IPS DF 4.7 (cell line): ENCODE results near the gene DYNC2H1.
"Not testable (repeated sequence)": the region's sequence is repeated elsewhere in the genome, so short reads cannot be mapped to it uniquely, and the experiment has no call there.

Experiments used
- DNase-seq: peaks from one replicate; pipeline ENCODE4 v3.0.0-alpha.2; 2013; ENCODE audit warnings: low spot score; ENCODE audit errors: extremely low read depth

DYNC2H1 gene

GRCh38 chr11:103364687-103365086, 255.5 kb downstream of the DYNC2H1 start:
- DNase-seq = no peak

- no peak for DNase-seq
These were observed 258.4 kb downstream of the DYNC2H1 start for GRCh38 chr11:103367650-103368049.

- DNase-seq = no peak
These were observed 258.9 kb downstream of the DYNC2H1 start for GRCh38 chr11:103368145-103368544.

- no peak for DNase-seq
These were observed 260.9 kb downstream of the DYNC2H1 start for GRCh38 chr11:103370076-103370475.

- no peak for DNase-seq
These were observed 263.7 kb downstream of the DYNC2H1 start for GRCh38 chr11:103372906-103373305.

GRCh38 chr11:103374227-103374626, 265.0 kb downstream of the DYNC2H1 start:
- not testable (repeated sequence) for DNase-seq

- no peak for DNase-seq
These were observed 269.7 kb downstream of the DYNC2H1 start for GRCh38 chr11:103378931-103379330.

- no peak for DNase-seq
These were observed 270.8 kb downstream of the DYNC2H1 start for GRCh38 chr11:103380031-103380430.

- DNase-seq = no peak
These were observed 275.4 kb downstream of the DYNC2H1 start for GRCh38 chr11:103384652-103385051.

- DNase-seq = no peak
These were observed 286.4 kb downstream of the DYNC2H1 start for GRCh38 chr11:103395612-103396011.

- DNase-seq = no peak
These were observed 287.0 kb downstream of the DYNC2H1 start for GRCh38 chr11:103396237-103396636.

GRCh38 chr11:103397369-103397768, 288.1 kb downstream of the DYNC2H1 start:
- DNase-seq = no peak

- no peak for DNase-seq
These were observed 289.6 kb downstream of the DYNC2H1 start for GRCh38 chr11:103398829-103399228.

GRCh38 chr11:103406357-103406756, 297.1 kb downstream of the DYNC2H1 start:
- no peak for DNase-seq

- no peak for DNase-seq
These were observed 298.4 kb downstream of the DYNC2H1 start for GRCh38 chr11:103407641-103408040.

GRCh38 chr11:103413266-103413888, 304.2 kb downstream of the DYNC2H1 start:
- no peak for DNase-seq

GRCh38 chr11:103418014-103418413, 308.8 kb downstream of the DYNC2H1 start:
- no peak for DNase-seq

- DNase-seq = no peak
These were observed 311.4 kb downstream of the DYNC2H1 start for GRCh38 chr11:103420593-103420992.

- no peak for DNase-seq
These were observed 324.3 kb downstream of the DYNC2H1 start for GRCh38 chr11:103433386-103434072.

GRCh38 chr11:103434073-103434411, 324.8 kb downstream of the DYNC2H1 start:
- DNase-seq = no peak

GRCh38 chr11:103436131-103436770, 327.0 kb downstream of the DYNC2H1 start:
- DNase-seq = no peak

GRCh38 chr11:103441021-103441420, 331.8 kb downstream of the DYNC2H1 start:
- DNase-seq = no peak

GRCh38 chr11:103448966-103449365, 339.7 kb downstream of the DYNC2H1 start:
- no peak for DNase-seq
